H9 (cell line): ENCODE results near the gene TMEM184B. TPM values are rescaled to one million over a fixed set of nuclear protein-coding genes. Genes with fewer than 3 reads are reported as not detected.
A peak's percentile ranks its signal among the peaks of the same experiment; 100 is the strongest.

Source experiments
- DNase-seq: peaks from one replicate; pipeline ENCODE4 v3.0.0-alpha.2; 2017
- H2AFZ ChIP-seq: one replicate; pipeline ENCODE4 v1.6.1; 2013; ENCODE audit warnings: mild to moderate bottlenecking, low read length, control low read depth, moderate library complexity
- H2AK5ac ChIP-seq: 2 replicates; pipeline ENCODE4 v1.6.1; 2013; ENCODE audit warnings: low read length, control low read depth, mixed read lengths; ENCODE audit not compliant: insufficient read length
- H2BK120ac ChIP-seq: one replicate; pipeline ENCODE4 v1.6.1; 2013; ENCODE audit warnings: low read depth, mild to moderate bottlenecking, low read length, control low read depth, inconsistent platforms; ENCODE audit not compliant: poor library complexity, severe bottlenecking
- H2BK12ac ChIP-seq: 2 replicates; pipeline ENCODE4 v1.6.1; 2013; ENCODE audit warnings: low read length, control low read depth, mixed read lengths, low read depth; ENCODE audit not compliant: insufficient read length
- H2BK15ac ChIP-seq: 2 replicates; pipeline ENCODE4 v1.6.1; 2013; ENCODE audit warnings: low read depth, low read length, control low read depth
- H2BK20ac ChIP-seq: one replicate; pipeline ENCODE4 v1.6.1; 2013; ENCODE audit warnings: low read depth, mild to moderate bottlenecking, low read length, control low read depth, inconsistent platforms; ENCODE audit not compliant: poor library complexity, severe bottlenecking
- H2BK5ac ChIP-seq: 2 replicates; pipeline ENCODE4 v1.6.1; 2013; ENCODE audit warnings: low read length, control low read depth, mixed read lengths; ENCODE audit not compliant: insufficient read length
- H3K14ac ChIP-seq: 2 replicates; pipeline ENCODE4 v1.6.1; 2013; ENCODE audit warnings: low read length, control low read depth; ENCODE audit not compliant: insufficient read depth
- H3K18ac ChIP-seq: 2 replicates; pipeline ENCODE4 v1.6.1; 2013; ENCODE audit warnings: low read depth, mild to moderate bottlenecking, mixed read lengths, low read length, control low read depth; ENCODE audit not compliant: insufficient read length
- H3K23ac ChIP-seq: 2 replicates; pipeline ENCODE4 v1.6.1; 2013; ENCODE audit warnings: low read length, control low read depth, mixed read lengths, low read depth; ENCODE audit not compliant: insufficient read length
- H3K23me2 ChIP-seq: 2 replicates; pipeline ENCODE4 v1.6.1; 2013; ENCODE audit warnings: low read depth, mild to moderate bottlenecking, mixed read lengths, low read length, control low read depth; ENCODE audit not compliant: insufficient read length, poor library complexity, severe bottlenecking
- H3K27ac ChIP-seq: 2 replicates; pipeline ENCODE4 v1.5.1; 2013; ENCODE audit warnings: low read length, control low read depth, mixed read lengths, low read depth; ENCODE audit not compliant: insufficient read length
- H3K27me3 ChIP-seq: 2 replicates; pipeline ENCODE4 v1.6.1; 2013; ENCODE audit warnings: low read length, control low read depth, inconsistent platforms; ENCODE audit not compliant: insufficient read depth
- H3K4ac ChIP-seq: 2 replicates; pipeline ENCODE4 v1.6.1; 2013; ENCODE audit warnings: low read depth, mild to moderate bottlenecking, control low read depth, inconsistent platforms, low read length, moderate library complexity
- H3K4me1 ChIP-seq: 2 replicates; pipeline ENCODE4 v1.6.1; 2013; ENCODE audit warnings: low read length, control low read depth, inconsistent platforms; ENCODE audit not compliant: insufficient read depth
- H3K4me2 ChIP-seq: 2 replicates; pipeline ENCODE4 v1.6.1; 2013; ENCODE audit warnings: low read length, control low read depth, mixed read lengths; ENCODE audit not compliant: insufficient read length, insufficient read depth
- H3K56ac ChIP-seq: 2 replicates; pipeline ENCODE4 v1.6.1; 2013; ENCODE audit warnings: low read depth, mild to moderate bottlenecking, mixed read lengths, low read length, control low read depth; ENCODE audit not compliant: insufficient read length
- H3K79me1 ChIP-seq: 2 replicates; pipeline ENCODE4 v1.6.1; 2013; ENCODE audit warnings: low read depth, mild to moderate bottlenecking, moderate library complexity, low read length, control low read depth, inconsistent platforms; ENCODE audit not compliant: insufficient read depth, poor library complexity, severe bottlenecking
- H3K79me2 ChIP-seq: 2 replicates; pipeline ENCODE4 v1.6.1; 2013; ENCODE audit warnings: low read length, control low read depth, inconsistent platforms; ENCODE audit not compliant: insufficient read depth
- H3K9ac ChIP-seq: 2 replicates; pipeline ENCODE4 v1.6.1; 2013; ENCODE audit warnings: low read length, control low read depth, mixed read lengths; ENCODE audit not compliant: insufficient read length; ENCODE audit errors: extremely low read depth
- H3K9me3 ChIP-seq: one replicate; pipeline ENCODE4 v1.6.1; 2013; ENCODE audit warnings: low read depth, low read length, inconsistent platforms; ENCODE audit not compliant: control insufficient read depth
- H3T11ph ChIP-seq: one replicate; pipeline ENCODE4 v1.6.1; 2013; ENCODE audit warnings: mild to moderate bottlenecking, low read length, control low read depth, inconsistent platforms
- H4K20me1 ChIP-seq: one replicate; pipeline ENCODE4 v1.6.1; 2013; ENCODE audit not compliant: control insufficient read depth, insufficient read length, insufficient read depth
- H4K5ac ChIP-seq: 2 replicates; pipeline ENCODE4 v1.6.1; 2013; ENCODE audit warnings: low read depth, mild to moderate bottlenecking, mixed read lengths, low read length, control low read depth; ENCODE audit not compliant: insufficient read length
- H4K8ac ChIP-seq: replicated peaks from 2 replicates; pipeline ENCODE4 v1.6.1; 2013; ENCODE audit warnings: low read length, control low read depth, mixed read lengths, low read depth; ENCODE audit not compliant: insufficient read length
- H4K91ac ChIP-seq: 2 replicates; pipeline ENCODE4 v1.6.1; 2013; ENCODE audit warnings: low read depth, mild to moderate bottlenecking, moderate library complexity, mixed read lengths, low read length, control low read depth; ENCODE audit not compliant: insufficient read length
- H3K27ac Mint-ChIP-seq, 3 experiments: 2 replicates in 2 of 3; 3 replicates in 1 of 3; pipeline ENCODE4 v1.8.0; 2020 to 2021; ENCODE audit warnings: mixed read lengths in 3 of 3, mild to moderate bottlenecking in 1 of 3, moderate library complexity in 1 of 3
- H3K27me3 Mint-ChIP-seq: 2 replicates; pipeline ENCODE4 v1.8.0; 2021; ENCODE audit warnings: low read depth, mild to moderate bottlenecking, moderate library complexity, mixed read lengths
- H3K36me3 Mint-ChIP-seq, 3 experiments: 2 replicates in 2 of 3; 3 replicates in 1 of 3; pipeline ENCODE4 v1.8.0; 2020 to 2021; ENCODE audit warnings: low read depth in 3 of 3, mixed read lengths in 3 of 3; ENCODE audit not compliant: insufficient read depth in 1 of 3
- H3K4me1 Mint-ChIP-seq, 2 experiments: 2 replicates each; pipeline ENCODE4 v1.8.0; 2020; ENCODE audit warnings: mixed read lengths in 2 of 2
- H3K4me3 Mint-ChIP-seq, 2 experiments: 2 replicates in 1 of 2; 3 replicates in 1 of 2; pipeline ENCODE4 v1.8.0; 2020 to 2021; ENCODE audit warnings: mild to moderate bottlenecking in 2 of 2, mixed read lengths in 2 of 2, moderate library complexity in 1 of 2
- H3K9me3 Mint-ChIP-seq, 2 experiments: 2 replicates in 1 of 2; 3 replicates in 1 of 2; pipeline ENCODE4 v1.8.0; 2020; ENCODE audit warnings: mild to moderate bottlenecking in 2 of 2, mixed read lengths in 2 of 2, moderate library complexity in 1 of 2
- CTCF ChIP-seq: fragments of 200-600 bp; sonication (generic); conservative IDR thresholded peaks from 3 replicates; pipeline ENCODE4 v1.8.0; 2021; ENCODE audit warnings: antibody characterized with exemption, mild to moderate bottlenecking
- WGBS: extraction: QIAGEN DNeasy Blood & Tissue Kit; methylation state at CpG from one replicate; pipeline ENCODE4 v1.1.7; 2013; ENCODE audit warnings: missing lambda C conversion rate, low lambda C conversion rate, mixed read lengths; ENCODE audit not compliant: insufficient read length; ENCODE audit errors: extremely low coverage; 5-methylcytosine and 5-hydroxymethylcytosine counted together
- total RNA-seq: library from RNA; stranded (reverse); gene quantifications from 2 replicates; pipeline ENCODE4 v1.2.1, GENCODE V29; 2021

The TMEM184B gene
- total RNA-seq, 1 experiment from 2014 or later: 58.5 TPM

GRCh38 chr22:38258895-38259294, 13.9 kb downstream of the TMEM184B start:
- Mint-ChIP-seq H3K36me3 (peaks cover 0 to 11% (median 0%) of the 10 kb centered on the region in 3 experiments; a peak in 4 of 7 replicates), H3K27me3 (no peaks in the 10 kb centered on the region), H3K4me1 (peaks cover 25 to 41% of the 10 kb centered on the region in 2 experiments), H3K27ac (peak overlapping the region; percentile 41 to 79 (median 42); a peak in 4 of 7 replicates), H3K4me3 (no peak overlapping the region; a peak in 1 of 5 replicates), H3K9me3 (no peaks in the 10 kb centered on the region)
- Histone ChIP-seq H3K79me1 (peaks cover 3% of the 10 kb centered on the region), H3K4me1 (no peaks in the 10 kb centered on the region), H2BK12ac (no peak overlapping the region), H3K27ac (no peak overlapping the region), H3K23me2 (no peaks in the 10 kb centered on the region), H2AK5ac (no peak overlapping the region), H3K9me3 (no peaks in the 10 kb centered on the region), H2BK5ac (no peak overlapping the region), H4K20me1 (peaks cover 2% of the 10 kb centered on the region), H3K56ac (no peak overlapping the region), H2BK20ac (no peak overlapping the region), H3K4me2 (no peak overlapping the region), H4K8ac (no peak overlapping the region), H3K27me3 (no peaks in the 10 kb centered on the region), H3K14ac (no peak overlapping the region), H3T11ph (no peak overlapping the region), H3K4ac (no peak overlapping the region), H4K91ac (no peak overlapping the region), H2BK15ac (no peak overlapping the region), H3K9ac (no peak overlapping the region), H2BK120ac (no peak overlapping the region), H2AFZ (no peak overlapping the region), H4K5ac (no peak overlapping the region), H3K79me2 (no peaks in the 10 kb centered on the region; the same call in 1 of the 2 replicates), H3K18ac (no peak overlapping the region), H3K23ac (no peak overlapping the region)
- no CpG with 5 or more reads among the region's 8 CpGs for WGBS
- TF ChIP-seq CTCF: no peak
- DNase-seq: no peak
